ENCODE results near the gene HCFC2. TPM values are rescaled to one million over a fixed set of nuclear protein-coding genes. Genes with fewer than 3 reads are reported as not detected.
A peak's percentile ranks its signal among the peaks of the same experiment; 100 is the strongest.

The HCFC2 gene
- polyA plus RNA-seq, 2 donors, result 6.8 to 6.9 TPM

- WGBS, 2 donors, result 89 to 92% methylated on average over 4 of the region's 4 CpGs
- Histone ChIP-seq H3K9me3 (ENCODE audit: control insufficient read depth in 2 of 2, insufficient read depth in 1 of 2, low read depth in 1 of 2, low read length in 1 of 2) (no peaks in the 10 kb centered on the region), H3K27me3 (ENCODE audit: control insufficient read depth in 1 of 2, insufficient read depth in 2 of 2, low read length in 2 of 2) (no peaks in the 10 kb centered on the region), H3K4me3 (ENCODE audit: low read depth in 1 of 2, low read length in 2 of 2) (no peak overlapping the region), H3K4me1 (ENCODE audit: control insufficient read depth in 2 of 2, insufficient read depth in 2 of 2, low read length in 1 of 2) (no peaks in the 10 kb centered on the region), H3K36me3 (ENCODE audit: control insufficient read depth in 2 of 2, insufficient read depth in 2 of 2, low read length in 1 of 2) (no peaks in the 10 kb centered on the region), H3K27ac (ENCODE audit: low read depth in 2 of 2, low read length in 1 of 2) (no peak overlapping the region)
Measured at GRCh38 chr12:104054681-104055346, 9.5 kb upstream of the HCFC2 start.

- H3K4me3 ChIP-seq (ENCODE audit: low read depth in 1 of 2, low read length in 2 of 2), result no peak overlapping the region
- no peaks in the 10 kb centered on the region for H3K36me3 ChIP-seq (ENCODE audit: control insufficient read depth in 2 of 2, insufficient read depth in 2 of 2, low read length in 1 of 2)
- 17 to 27% methylated on average over 5 of the region's 5 CpGs for WGBS, 2 donors
- H3K9me3 ChIP-seq (ENCODE audit: control insufficient read depth in 2 of 2, insufficient read depth in 1 of 2, low read depth in 1 of 2, low read length in 1 of 2), result no peaks in the 10 kb centered on the region
- H3K27ac ChIP-seq (ENCODE audit: low read depth in 2 of 2, low read length in 1 of 2), result peak overlapping the region in 1 of 2 donors; percentile 5
- no peaks in the 10 kb centered on the region for H3K27me3 ChIP-seq (ENCODE audit: control insufficient read depth in 1 of 2, insufficient read depth in 2 of 2, low read length in 2 of 2)
- H3K4me1 ChIP-seq (ENCODE audit: control insufficient read depth in 2 of 2, insufficient read depth in 2 of 2, low read length in 1 of 2), result no peaks in the 10 kb centered on the region
Measured at GRCh38 chr12:104055686-104056388, 8.5 kb upstream of the HCFC2 start.

GRCh38 chr12:104056419-104056972 is 7.8 kb upstream of the HCFC2 start:
- H3K4me3 ChIP-seq (ENCODE audit: low read depth in 1 of 2, low read length in 2 of 2), result no peak overlapping the region
- H3K9me3 ChIP-seq (ENCODE audit: control insufficient read depth in 2 of 2, insufficient read depth in 1 of 2, low read depth in 1 of 2, low read length in 1 of 2), result no peaks in the 10 kb centered on the region
- no peak overlapping the region for H3K27ac ChIP-seq (ENCODE audit: low read depth in 2 of 2, low read length in 1 of 2)
- H3K4me1 ChIP-seq (ENCODE audit: control insufficient read depth in 2 of 2, insufficient read depth in 2 of 2, low read length in 1 of 2), result no peaks in the 10 kb centered on the region
- 43 to 58% methylated on average over 4 of the region's 4 CpGs for WGBS, 2 donors
- H3K36me3 ChIP-seq (ENCODE audit: control insufficient read depth in 2 of 2, insufficient read depth in 2 of 2, low read length in 1 of 2), result no peaks in the 10 kb centered on the region
- H3K27me3 ChIP-seq (ENCODE audit: control insufficient read depth in 1 of 2, insufficient read depth in 2 of 2, low read length in 2 of 2), result no peaks in the 10 kb centered on the region

GRCh38 chr12:104057771-104058197 is 6.5 kb upstream of the HCFC2 start:
- no peaks in the 10 kb centered on the region for H3K9me3 ChIP-seq (ENCODE audit: control insufficient read depth in 2 of 2, insufficient read depth in 1 of 2, low read depth in 1 of 2, low read length in 1 of 2)
- no peak overlapping the region for H3K27ac ChIP-seq (ENCODE audit: low read depth in 2 of 2, low read length in 1 of 2)
- no peaks in the 10 kb centered on the region for H3K27me3 ChIP-seq (ENCODE audit: control insufficient read depth in 1 of 2, insufficient read depth in 2 of 2, low read length in 2 of 2)
- 2 to 4% methylated on average over 1 of the region's 1 CpG for WGBS, 2 donors
- no peaks in the 10 kb centered on the region for H3K36me3 ChIP-seq (ENCODE audit: control insufficient read depth in 2 of 2, insufficient read depth in 2 of 2, low read length in 1 of 2)
- no peak overlapping the region for H3K4me3 ChIP-seq (ENCODE audit: low read depth in 1 of 2, low read length in 2 of 2)
- H3K4me1 ChIP-seq (ENCODE audit: control insufficient read depth in 2 of 2, insufficient read depth in 2 of 2, low read length in 1 of 2), result no peaks in the 10 kb centered on the region

- no peak overlapping the region for H3K4me3 ChIP-seq (ENCODE audit: low read depth in 1 of 2, low read length in 2 of 2)
- no peak overlapping the region for H3K27ac ChIP-seq (ENCODE audit: low read depth in 2 of 2, low read length in 1 of 2)
- H3K9me3 ChIP-seq (ENCODE audit: control insufficient read depth in 2 of 2, insufficient read depth in 1 of 2, low read depth in 1 of 2, low read length in 1 of 2), result no peaks in the 10 kb centered on the region
- peaks cover 0 to 2% of the 10 kb centered on the region in 2 donors for H3K4me1 ChIP-seq (ENCODE audit: control insufficient read depth in 2 of 2, insufficient read depth in 2 of 2, low read length in 1 of 2)
- no peaks in the 10 kb centered on the region for H3K36me3 ChIP-seq (ENCODE audit: control insufficient read depth in 2 of 2, insufficient read depth in 2 of 2, low read length in 1 of 2)
- 58 to 67% methylated on average over 4 of the region's 4 CpGs for WGBS, 2 donors
- H3K27me3 ChIP-seq (ENCODE audit: control insufficient read depth in 1 of 2, insufficient read depth in 2 of 2, low read length in 2 of 2), result no peaks in the 10 kb centered on the region
Measured at GRCh38 chr12:104058802-104059201, 5.5 kb upstream of the HCFC2 start.

GRCh38 chr12:104059963-104060362 is 4.4 kb upstream of the HCFC2 start:
- 71 to 80% methylated on average over 2 of the region's 2 CpGs for WGBS, 2 donors
- no peaks in the 10 kb centered on the region for H3K9me3 ChIP-seq (ENCODE audit: control insufficient read depth in 2 of 2, insufficient read depth in 1 of 2, low read depth in 1 of 2, low read length in 1 of 2)
- H3K27me3 ChIP-seq (ENCODE audit: control insufficient read depth in 1 of 2, insufficient read depth in 2 of 2, low read length in 2 of 2), result no peaks in the 10 kb centered on the region
- H3K27ac ChIP-seq (ENCODE audit: low read depth in 2 of 2, low read length in 1 of 2), result no peak overlapping the region
- peaks cover 0 to 2% of the 10 kb centered on the region in 2 donors for H3K4me1 ChIP-seq (ENCODE audit: control insufficient read depth in 2 of 2, insufficient read depth in 2 of 2, low read length in 1 of 2)
- H3K4me3 ChIP-seq (ENCODE audit: low read depth in 1 of 2, low read length in 2 of 2), result no peak overlapping the region
- no peaks in the 10 kb centered on the region for H3K36me3 ChIP-seq (ENCODE audit: control insufficient read depth in 2 of 2, insufficient read depth in 2 of 2, low read length in 1 of 2)

GRCh38 chr12:104060791-104061190 is 3.5 kb upstream of the HCFC2 start:
- Histone ChIP-seq H3K4me1 (ENCODE audit: control insufficient read depth in 2 of 2, insufficient read depth in 2 of 2, low read length in 1 of 2) (peaks cover 0 to 2% of the 10 kb centered on the region in 2 donors), H3K27ac (ENCODE audit: low read depth in 2 of 2, low read length in 1 of 2) (no peak overlapping the region), H3K4me3 (ENCODE audit: low read depth in 1 of 2, low read length in 2 of 2) (no peak overlapping the region), H3K36me3 (ENCODE audit: control insufficient read depth in 2 of 2, insufficient read depth in 2 of 2, low read length in 1 of 2) (no peaks in the 10 kb centered on the region), H3K9me3 (ENCODE audit: control insufficient read depth in 2 of 2, insufficient read depth in 1 of 2, low read depth in 1 of 2, low read length in 1 of 2) (no peaks in the 10 kb centered on the region), H3K27me3 (ENCODE audit: control insufficient read depth in 1 of 2, insufficient read depth in 2 of 2, low read length in 2 of 2) (no peaks in the 10 kb centered on the region)
- 61 to 64% methylated on average over 2 of the region's 2 CpGs for WGBS, 2 donors

GRCh38 chr12:104063712-104064030 is 660 bp upstream of the HCFC2 start:
- no peaks in the 10 kb centered on the region for H3K9me3 ChIP-seq (ENCODE audit: control insufficient read depth in 2 of 2, insufficient read depth in 1 of 2, low read depth in 1 of 2, low read length in 1 of 2)
- WGBS, 2 donors, result 1% methylated on average over 7 of the region's 7 CpGs
- H3K4me3 ChIP-seq (ENCODE audit: low read depth in 1 of 2, low read length in 2 of 2), result peak overlapping the region; percentile 92 to 98
- H3K27ac ChIP-seq (ENCODE audit: low read depth in 2 of 2, low read length in 1 of 2), result peak overlapping the region; percentile 89 to 91
- no peaks in the 10 kb centered on the region for H3K27me3 ChIP-seq (ENCODE audit: control insufficient read depth in 1 of 2, insufficient read depth in 2 of 2, low read length in 2 of 2)
- peaks cover 0 to 2% of the 10 kb centered on the region in 2 donors for H3K36me3 ChIP-seq (ENCODE audit: control insufficient read depth in 2 of 2, insufficient read depth in 2 of 2, low read length in 1 of 2)
- H3K4me1 ChIP-seq (ENCODE audit: control insufficient read depth in 2 of 2, insufficient read depth in 2 of 2, low read length in 1 of 2), result peaks cover 0 to 2% of the 10 kb centered on the region in 2 donors

GRCh38 chr12:104064842-104065427 is 604 bp downstream of the HCFC2 start:
- no peaks in the 10 kb centered on the region for H3K27me3 ChIP-seq (ENCODE audit: control insufficient read depth in 1 of 2, insufficient read depth in 2 of 2, low read length in 2 of 2)
- WGBS, 2 donors, result 1 to 2% methylated on average over 32 to 41 of the region's 41 CpGs
- peaks cover 0 to 2% of the 10 kb centered on the region in 2 donors for H3K36me3 ChIP-seq (ENCODE audit: control insufficient read depth in 2 of 2, insufficient read depth in 2 of 2, low read length in 1 of 2)
- H3K9me3 ChIP-seq (ENCODE audit: control insufficient read depth in 2 of 2, insufficient read depth in 1 of 2, low read depth in 1 of 2, low read length in 1 of 2), result no peaks in the 10 kb centered on the region
- H3K4me1 ChIP-seq (ENCODE audit: control insufficient read depth in 2 of 2, insufficient read depth in 2 of 2, low read length in 1 of 2), result peaks cover 0 to 2% of the 10 kb centered on the region in 2 donors
- H3K27ac ChIP-seq (ENCODE audit: low read depth in 2 of 2, low read length in 1 of 2), result peak overlapping the region; percentile 89 to 91
- peak overlapping the region; percentile 92 to 98 for H3K4me3 ChIP-seq (ENCODE audit: low read depth in 1 of 2, low read length in 2 of 2)

All from esophagus (tissue), 2 donors.